K562 (cell line): ENCODE data around the gene IMPDH2. TPM values are rescaled to one million over a fixed set of nuclear protein-coding genes. Genes with fewer than 3 reads are reported as not detected.
A peak's percentile ranks its signal among the peaks of the same experiment; 100 is the strongest.

ENCODE experiments used
- CAMTA2 ChIP-seq: fragments of 250-450 bp; sonication (Bioruptor Pico); conservative IDR thresholded peaks from 2 replicates; pipeline ENCODE4 v1.5.1; 2022
- GTF2B ChIP-seq: IDR thresholded peaks from 2 replicates; pipeline ENCODE4 v1.6.1; 2011; ENCODE audit not compliant: insufficient read length; ENCODE audit errors: extremely low read depth
- GTF2E2 ChIP-seq: fragments of 200-800 bp; sonication (Bioruptor generic); IDR thresholded peaks from 2 replicates; pipeline ENCODE4 v1.6.1; 2016; ENCODE audit warnings: missing genetic modification characterization, missing compliant biosample characterization
- HMGXB4 ChIP-seq: sonication (generic); formaldehyde crosslinking; IDR thresholded peaks from 2 replicates; pipeline ENCODE4 v1.8.1; 2023; ENCODE audit warnings: mild to moderate bottlenecking, missing genetic modification reagents
- HNRNPL ChIP-seq: fragments of 200-400 bp; formaldehyde crosslinking; IDR thresholded peaks from 2 replicates; pipeline ENCODE4 v1.6.1; 2017; ENCODE audit warnings: low read depth, mild to moderate bottlenecking, low read length
- KAT7 ChIP-seq: sonication (generic); formaldehyde crosslinking; IDR thresholded peaks from 2 replicates; pipeline ENCODE4 v1.8.0; 2022; ENCODE audit warnings: missing genetic modification reagents, mild to moderate bottlenecking, borderline replicate concordance
- MAZ ChIP-seq, 2 experiments: fragments of 450-650 bp in 1 of 2; sonication (generic) in 1 of 2; formaldehyde crosslinking; IDR thresholded peaks in 1 of 2; conservative IDR thresholded peaks in 1 of 2; 2 replicates each; pipeline versions ENCODE4 v1.4.0 to v1.5.0; 2020; ENCODE audit warnings: mild to moderate bottlenecking in 1 of 2, missing genetic modification reagents in 1 of 2
- PKNOX1 ChIP-seq: fragments of 450-650 bp; IDR thresholded peaks from 2 replicates; pipeline ENCODE4 v1.6.1; 2016
- PREB ChIP-seq: sonication (generic); formaldehyde crosslinking; IDR thresholded peaks from 2 replicates; pipeline ENCODE4 v1.8.1; 2023; ENCODE audit warnings: mild to moderate bottlenecking, missing genetic modification reagents
- SMAD3 ChIP-seq: fragments of 450-650 bp; formaldehyde crosslinking; conservative IDR thresholded peaks from 2 replicates; pipeline ENCODE4 v1.4.0; 2020; ENCODE audit warnings: mild to moderate bottlenecking
- SRSF7 ChIP-seq: fragments of 200-400 bp; formaldehyde crosslinking; optimal IDR thresholded peaks from 2 replicates; pipeline ENCODE3; 2017; ENCODE audit warnings: mild to moderate bottlenecking, low read depth, low read length
- TEAD4 ChIP-seq, 2 experiments: sonication (generic) in 1 of 2; formaldehyde crosslinking in 1 of 2; IDR thresholded peaks; 2 replicates each; pipeline versions ENCODE4 v1.6.1 to v1.8.0; 2012 to 2022; ENCODE audit warnings: borderline replicate concordance in 1 of 2, inconsistent platforms in 1 of 2, low read length in 1 of 2, mild to moderate bottlenecking in 1 of 2, missing genetic modification reagents in 1 of 2
- ZEB2 ChIP-seq: fragments of 450-650 bp; IDR thresholded peaks from 2 replicates; pipeline ENCODE4 v1.6.1; 2016
- ZNF140 ChIP-seq: fragments of 250-450 bp; sonication (Bioruptor Pico); IDR thresholded peaks from 2 replicates; pipeline ENCODE4 v1.8.0; 2021; ENCODE audit warnings: moderate library complexity, mild to moderate bottlenecking, inconsistent platforms
- ZNF239 ChIP-seq: fragments of 250-450 bp; sonication (Bioruptor Pico); IDR thresholded peaks from 2 replicates; pipeline ENCODE4 v1.4.0; 2020; ENCODE audit warnings: mild to moderate bottlenecking
- ZNF586 ChIP-seq: fragments of 450-650 bp; formaldehyde crosslinking; conservative IDR thresholded peaks from 2 replicates; pipeline ENCODE4 v1.4.0; 2020; ENCODE audit warnings: mild to moderate bottlenecking, moderate library complexity
- ZNF655 ChIP-seq: fragments of 250-450 bp; sonication (Bioruptor Pico); IDR thresholded peaks from 2 replicates; pipeline ENCODE4 v1.5.0; 2021
- ZSCAN29 ChIP-seq: fragments of 450-650 bp; IDR thresholded peaks from 2 replicates; pipeline ENCODE4 v1.6.1; 2017
- polyA plus RNA-seq, 8 experiments: library from polyadenylated mRNA; depleted of rRNA in 4 of 8; stranded (reverse) in 5 of 8; unstranded in 3 of 8; fragments of >200 nt; fragmentation: Nextera tagmentation in 2 of 8; fragmentation: Illumina TruSeq in 1 of 8; extraction: Ambion mirVana in 2 of 8; extraction: Trizol in 1 of 8; gene quantifications; 2 replicates each; pipeline versions ENCODE4 v1.2.1 to v1.2.3, GENCODE V29; 2011 to 2014; ENCODE audit warnings: inconsistent platforms in 1 of 8, missing spikeins in 1 of 8
- total RNA-seq, 7 experiments: library from RNA; depleted of rRNA in 6 of 7; stranded (reverse); fragments of >200 nt in 6 of 7; fragmentation: Illumina TruSeq in 2 of 7; extraction: Trizol in 2 of 7; gene quantifications; 2 replicates each; pipeline versions ENCODE4 v1.2.1 to v1.2.3, GENCODE V29; 2011 to 2021; ENCODE audit warnings: low replicate concordance in 1 of 7
- TF ChIP-seq, protein P1 (sequence below): sonication (generic); formaldehyde crosslinking; IDR thresholded peaks from 2 replicates; pipeline ENCODE4 v1.8.0; 2022; ENCODE audit warnings: missing genetic modification reagents, mild to moderate bottlenecking, borderline replicate concordance

The IMPDH2 gene
- total and polyA plus RNA-seq, 9 of the 15 experiments (the other 6 are each of a cell fraction or from before 2014, with no cell fraction given) = 318 to 507 (median 366) TPM

GRCh38 chr3:49029563-49029884 is 326 bp upstream of the IMPDH2 start (continued):
- TF ChIP-seq GTF2B (no peak), CAMTA2 (CRISPR knock-in tag) (no peak), HNRNPL (no peak), ZNF586 (CRISPR knock-in tag) (no peak), ZNF239 (CRISPR knock-in tag) (no peak), PREB (CRISPR knock-in tag) (no peak), ZNF655 (CRISPR knock-in tag) (no peak), GTF2E2 (tag) (0 out of 2 replicates have a peak, but pooled peaks have one; percentile 35), SRSF7 (no peak), ZEB2 (no peak), KAT7 (CRISPR knock-in tag) (no peak), HMGXB4 (no peak), ZSCAN29 (no peak), TEAD4 (IDR thresholded peaks at IDR 0.05; ENCODE audit: low read length) (0 out of 2 replicates have a peak, but pooled peaks have one; percentile 4), TEAD4 (CRISPR knock-in tag; IDR thresholded peaks at IDR 0.05; ENCODE audit: borderline replicate concordance) (no peak), MAZ (CRISPR knock-in tag; conservative IDR thresholded peaks at IDR 0.05 in 1 of 2, IDR thresholded peaks at IDR 0.05 in 1 of 2) (no peak), PKNOX1 (no peak), ZNF140 (no peak), SMAD3 (CRISPR knock-in tag) (no peak)
- TF ChIP-seq, protein P1, sequence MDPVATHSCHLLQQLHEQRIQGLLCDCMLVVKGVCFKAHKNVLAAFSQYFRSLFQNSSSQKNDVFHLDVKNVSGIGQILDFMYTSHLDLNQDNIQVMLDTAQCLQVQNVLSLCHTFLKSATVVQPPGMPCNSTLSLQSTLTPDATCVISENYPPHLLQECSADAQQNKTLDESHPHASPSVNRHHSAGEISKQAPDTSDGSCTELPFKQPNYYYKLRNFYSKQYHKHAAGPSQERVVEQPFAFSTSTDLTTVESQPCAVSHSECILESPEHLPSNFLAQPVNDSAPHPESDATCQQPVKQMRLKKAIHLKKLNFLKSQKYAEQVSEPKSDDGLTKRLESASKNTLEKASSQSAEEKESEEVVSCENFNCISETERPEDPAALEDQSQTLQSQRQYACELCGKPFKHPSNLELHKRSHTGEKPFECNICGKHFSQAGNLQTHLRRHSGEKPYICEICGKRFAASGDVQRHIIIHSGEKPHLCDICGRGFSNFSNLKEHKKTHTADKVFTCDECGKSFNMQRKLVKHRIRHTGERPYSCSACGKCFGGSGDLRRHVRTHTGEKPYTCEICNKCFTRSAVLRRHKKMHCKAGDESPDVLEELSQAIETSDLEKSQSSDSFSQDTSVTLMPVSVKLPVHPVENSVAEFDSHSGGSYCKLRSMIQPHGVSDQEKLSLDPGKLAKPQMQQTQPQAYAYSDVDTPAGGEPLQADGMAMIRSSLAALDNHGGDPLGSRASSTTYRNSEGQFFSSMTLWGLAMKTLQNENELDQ (CRISPR knock-in tag) = no peak
